ENCODE results near the gene STARD7. TPM values are rescaled to one million over a fixed set of nuclear protein-coding genes. Genes with fewer than 3 reads are reported as not detected.
A peak's percentile ranks its signal among the peaks of the same experiment; 100 is the strongest.

STARD7 gene
- total RNA-seq, 4 donors from 2014 or later = 77.3 to 111 (median 85.0) TPM

DNA sequence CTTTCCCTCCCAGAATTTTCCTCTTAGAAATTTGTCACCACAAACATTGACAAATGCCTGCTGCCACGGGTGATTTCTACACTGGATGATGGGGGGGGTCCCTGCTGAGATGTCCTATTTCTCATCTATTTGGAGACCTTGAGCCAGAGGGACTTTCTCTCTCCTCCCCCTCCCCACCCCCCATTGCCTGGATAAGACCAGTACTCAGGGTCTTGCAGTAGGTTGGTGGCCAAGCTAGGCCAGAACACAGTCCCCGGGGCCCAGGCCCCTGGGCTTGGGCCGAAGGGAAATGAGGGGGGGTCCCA lies 62.8 kb downstream of the STARD7 start:
- TF ChIP-seq EP300 (IDR thresholded peaks at IDR 0.05) (no peak), POLR2A (IDR thresholded peaks at IDR 0.05) (no peak)
- TF ChIP-seq, protein P1, sequence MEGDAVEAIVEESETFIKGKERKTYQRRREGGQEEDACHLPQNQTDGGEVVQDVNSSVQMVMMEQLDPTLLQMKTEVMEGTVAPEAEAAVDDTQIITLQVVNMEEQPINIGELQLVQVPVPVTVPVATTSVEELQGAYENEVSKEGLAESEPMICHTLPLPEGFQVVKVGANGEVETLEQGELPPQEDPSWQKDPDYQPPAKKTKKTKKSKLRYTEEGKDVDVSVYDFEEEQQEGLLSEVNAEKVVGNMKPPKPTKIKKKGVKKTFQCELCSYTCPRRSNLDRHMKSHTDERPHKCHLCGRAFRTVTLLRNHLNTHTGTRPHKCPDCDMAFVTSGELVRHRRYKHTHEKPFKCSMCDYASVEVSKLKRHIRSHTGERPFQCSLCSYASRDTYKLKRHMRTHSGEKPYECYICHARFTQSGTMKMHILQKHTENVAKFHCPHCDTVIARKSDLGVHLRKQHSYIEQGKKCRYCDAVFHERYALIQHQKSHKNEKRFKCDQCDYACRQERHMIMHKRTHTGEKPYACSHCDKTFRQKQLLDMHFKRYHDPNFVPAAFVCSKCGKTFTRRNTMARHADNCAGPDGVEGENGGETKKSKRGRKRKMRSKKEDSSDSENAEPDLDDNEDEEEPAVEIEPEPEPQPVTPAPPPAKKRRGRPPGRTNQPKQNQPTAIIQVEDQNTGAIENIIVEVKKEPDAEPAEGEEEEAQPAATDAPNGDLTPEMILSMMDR (IDR thresholded peaks at IDR 0.05) = no peak
- no peaks in the 10 kb centered on the region for H3K36me3 ChIP-seq
- peak overlapping the region; percentile 45 to 83 (median 58) for H3K27ac ChIP-seq
- no peak for DNase-seq (ENCODE audit: low spot score in 2 of 2)
- H3K27me3 ChIP-seq = peaks cover 0 to 13% of the 10 kb centered on the region in 2 donors
- peaks cover 0 to 32% (median 15%) of the 10 kb centered on the region in 4 donors for H3K4me1 ChIP-seq
- WGBS, 2 donors = 34 to 72% methylated on average over 3 of the region's 3 CpGs
- no peaks in the 10 kb centered on the region for H3K9me3 ChIP-seq
- peak overlapping the region in 2 of 4 donors; percentile 60 to 69 for H3K4me3 ChIP-seq

DNA sequence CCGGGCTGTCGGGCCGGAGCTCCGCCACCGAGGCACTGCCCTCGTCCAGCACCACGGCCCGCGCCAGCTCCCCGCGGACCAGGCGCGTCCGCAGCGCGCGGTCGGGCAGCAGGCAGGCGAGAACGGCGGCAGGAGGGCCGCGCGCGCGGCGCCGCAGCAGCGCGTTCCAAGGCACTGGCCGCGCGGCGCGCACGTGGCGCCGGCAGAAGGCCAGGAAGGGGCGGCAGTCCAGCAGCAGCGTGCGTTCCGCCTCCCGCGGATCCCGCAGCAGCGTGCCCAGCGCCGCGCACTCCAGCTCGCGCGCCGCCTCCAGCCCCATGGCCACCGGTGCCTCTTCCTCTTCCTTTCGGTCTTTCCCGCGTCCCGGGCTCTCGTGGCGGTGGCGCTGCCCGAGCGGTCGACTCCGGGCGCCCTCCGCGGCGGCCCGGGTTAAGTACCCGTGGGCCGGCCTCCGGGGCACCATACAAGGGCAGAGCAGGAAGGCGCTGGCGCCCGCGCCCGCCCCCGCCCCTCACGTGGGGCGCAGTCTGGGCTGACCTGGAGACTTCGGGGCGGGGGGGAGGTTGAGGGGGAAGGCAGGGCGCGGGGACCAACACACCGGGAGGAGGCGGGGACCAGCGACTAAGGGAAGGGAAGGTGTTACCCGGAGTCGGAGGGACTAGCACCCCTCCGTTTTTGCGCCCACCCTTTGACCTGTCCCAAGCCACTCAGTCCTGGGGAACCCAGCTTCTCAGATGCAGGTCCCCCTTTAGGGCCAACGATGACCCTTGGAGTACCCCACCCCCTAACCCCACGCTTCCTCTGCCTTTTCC lies 63.4 kb downstream of the STARD7 start, which contains the start of gene DUSP2:
DUSP2 (minus strand) TSS at position 405 of the 812 bp plus-strand sequence; CDS start at position 319, 86 bp downstream.
- 3 to 5% methylated on average over 76 to 86 of the region's 94 CpGs for WGBS, 2 donors
- Histone ChIP-seq H3K4me1 (peaks cover 0 to 32% (median 15%) of the 10 kb centered on the region in 4 donors), H3K4me3 (peak within 1 kb of the TSS; percentile 39 to 69 (median 57)), H3K27ac (peak within 1 kb of the TSS; percentile 45 to 83 (median 58)), H3K36me3 (no peaks in the 10 kb centered on the region), H3K9me3 (no peaks in the 10 kb centered on the region), H3K27me3 (peaks cover 0 to 13% of the 10 kb centered on the region in 2 donors)
- TF ChIP-seq EP300 (IDR thresholded peaks at IDR 0.05) = peak in 1 of 2 donors; percentile 51
- TF ChIP-seq, protein P1 (IDR thresholded peaks at IDR 0.05) = peak in 1 of 5 experiments; percentile 14
- peak in 1 of 2 donors; percentile 51 for TF ChIP-seq POLR2A (IDR thresholded peaks at IDR 0.05)
- peak; percentile 27 to 30 for DNase-seq (ENCODE audit: low spot score in 2 of 2)

DNA sequence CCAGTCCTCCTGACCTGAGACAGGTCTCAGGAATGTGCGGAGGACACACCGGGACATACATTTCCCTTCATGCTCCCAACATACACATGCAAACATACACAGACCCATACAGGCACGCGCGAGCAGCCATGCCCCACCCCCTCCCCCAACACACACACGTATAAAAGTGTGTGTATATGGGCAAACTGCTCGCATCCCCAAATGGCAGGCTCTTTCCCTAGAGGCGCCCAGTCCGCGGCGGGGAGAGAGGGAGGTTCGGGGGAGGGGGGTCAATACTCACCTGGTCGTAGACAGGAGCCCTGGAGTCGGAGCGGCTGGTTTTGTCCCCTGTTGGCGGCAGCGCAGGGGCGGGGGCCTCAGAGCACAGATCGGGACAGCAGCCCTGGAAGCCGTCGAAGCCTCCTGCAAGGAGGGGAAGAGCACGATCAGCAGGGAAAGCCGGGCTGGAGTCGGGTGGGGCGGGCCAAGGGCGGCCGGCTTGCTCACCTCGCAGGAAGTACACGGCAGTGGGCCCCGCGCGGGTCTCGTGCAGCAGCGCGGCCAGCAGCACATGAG lies 64.1 kb downstream of the STARD7 start:
- TF ChIP-seq POLR2A (IDR thresholded peaks at IDR 0.05) (no peak), EP300 (IDR thresholded peaks at IDR 0.05) (no peak)
- TF ChIP-seq, protein P1 (IDR thresholded peaks at IDR 0.05) = no peak
- 8 to 11% methylated on average over 14 to 31 of the region's 35 CpGs for WGBS, 2 donors
- Histone ChIP-seq H3K27me3 (peaks cover 0 to 13% of the 10 kb centered on the region in 2 donors), H3K4me3 (peak overlapping the region; percentile 12 to 69 (median 50)), H3K36me3 (no peaks in the 10 kb centered on the region), H3K9me3 (no peaks in the 10 kb centered on the region), H3K4me1 (peaks cover 0 to 32% (median 15%) of the 10 kb centered on the region in 4 donors), H3K27ac (peak overlapping the region in 2 of 4 donors; percentile 56 to 83)
- DNase-seq (ENCODE audit: low spot score in 2 of 2) = no peak

DNA sequence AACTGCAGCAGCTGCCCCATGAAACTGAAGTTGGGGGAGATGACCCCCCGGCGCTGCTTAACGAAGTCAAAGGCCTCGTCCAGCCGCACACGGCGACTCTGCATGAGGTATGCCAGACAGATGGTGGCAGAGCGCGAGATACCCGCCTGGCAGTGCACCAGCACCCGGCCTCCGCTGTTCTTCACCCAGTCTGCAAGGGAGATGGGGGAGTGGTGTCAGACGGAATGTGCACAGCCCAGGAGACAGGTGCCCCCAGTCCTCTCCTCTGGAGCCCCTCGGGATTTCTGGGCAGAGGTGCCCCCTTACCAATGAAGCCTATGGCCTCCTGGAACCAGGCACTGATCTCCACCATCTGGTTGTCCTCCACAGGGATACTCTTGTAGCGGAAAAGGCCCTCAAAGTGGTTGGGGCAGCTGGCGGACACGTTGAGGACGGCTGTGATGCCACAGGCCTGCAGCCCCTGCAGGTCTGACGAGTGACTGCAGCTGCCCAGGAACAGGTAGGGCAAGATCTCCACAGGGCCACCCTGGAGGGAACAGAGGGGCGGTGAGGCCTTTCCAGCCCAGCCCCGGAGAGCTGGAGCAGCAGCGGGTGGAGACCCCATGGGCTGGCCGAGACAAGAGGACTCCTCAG lies 64.7 kb downstream of the STARD7 start:
- peak overlapping the region in 2 of 4 donors; percentile 60 to 69 for H3K4me3 ChIP-seq
- TF ChIP-seq, protein P1 (IDR thresholded peaks at IDR 0.05) = peak in 1 of 5 experiments; percentile 10
- TF ChIP-seq POLR2A (IDR thresholded peaks at IDR 0.05) = no peak
- TF ChIP-seq EP300 (IDR thresholded peaks at IDR 0.05) = no peak
- peaks cover 0 to 31% (median 15%) of the 10 kb centered on the region in 4 donors for H3K4me1 ChIP-seq
- WGBS, 2 donors = 89 to 93% methylated on average over 22 to 23 of the region's 23 CpGs
- H3K36me3 ChIP-seq = no peaks in the 10 kb centered on the region
- H3K27ac ChIP-seq = peak overlapping the region in 1 of 4 donors; percentile 83
- no peak for DNase-seq (ENCODE audit: low spot score in 2 of 2)
- peaks cover 0 to 13% of the 10 kb centered on the region in 2 donors for H3K27me3 ChIP-seq
- no peaks in the 10 kb centered on the region for H3K9me3 ChIP-seq

All from tibial nerve (tissue), 4 donors.